AG10803 (cell line): ENCODE results near the gene ADAM10.

ENCODE experiments used
- DNase-seq: peaks from one replicate; pipeline ENCODE4 v3.0.0; 2010; ENCODE audit warnings: low read depth
- H3K4me3 ChIP-seq: 2 replicates; pipeline ENCODE4 v1.5.1; 2011; ENCODE audit warnings: mild to moderate bottlenecking, low read length, control low read depth
- CTCF ChIP-seq: conservative IDR thresholded peaks from 2 replicates; pipeline ENCODE4 v1.5.1; 2011; ENCODE audit warnings: mild to moderate bottlenecking, low read length, control low read depth, inconsistent platforms

The ADAM10 gene

GRCh38 chr15:58602823-58603222, 146.7 kb downstream of the ADAM10 start:
- H3K4me3 ChIP-seq: no peak overlapping the region
- no peak for DNase-seq
- TF ChIP-seq CTCF: no peak

GRCh38 chr15:58598829-58599210, 150.7 kb downstream of the ADAM10 start:
- TF ChIP-seq CTCF: no peak
- no peak for DNase-seq
- no peak overlapping the region for H3K4me3 ChIP-seq

- no peak for DNase-seq
- TF ChIP-seq CTCF: no peak
- H3K4me3 ChIP-seq: no peak overlapping the region
Measured at GRCh38 chr15:58597943-58598828, 151.3 kb downstream of the ADAM10 start.

- no peak for DNase-seq
- TF ChIP-seq CTCF: no peak
- H3K4me3 ChIP-seq: no peak overlapping the region
Measured at GRCh38 chr15:58595516-58596263, 153.8 kb downstream of the ADAM10 start.

GRCh38 chr15:58594898-58595297, 154.6 kb downstream of the ADAM10 start:
- H3K4me3 ChIP-seq: no peak overlapping the region
- TF ChIP-seq CTCF: no peak

GRCh38 chr15:58593870-58594269, 155.6 kb downstream of the ADAM10 start:
- DNase-seq: no peak
- no peak for TF ChIP-seq CTCF

More at GRCh38 chr15:58594898-58595297, 154.6 kb downstream of the ADAM10 start:
- no peak for DNase-seq

GRCh38 chr15:58590926-58591325, 158.6 kb downstream of the ADAM10 start:
- TF ChIP-seq CTCF: no peak
- DNase-seq: no peak
- H3K4me3 ChIP-seq: no peak overlapping the region

More at GRCh38 chr15:58593870-58594269, 155.6 kb downstream of the ADAM10 start:
- H3K4me3 ChIP-seq: no peak overlapping the region
